HepG2 (cell line): ENCODE data around the gene GSK3A. TPM values are rescaled to one million over a fixed set of nuclear protein-coding genes. Genes with fewer than 3 reads are reported as not detected.
A peak's percentile ranks its signal among the peaks of the same experiment; 100 is the strongest.

Experiments
- AHDC1 ChIP-seq: sonication (generic); formaldehyde crosslinking; IDR thresholded peaks from 2 replicates; pipeline ENCODE4 v1.5.1; 2020; ENCODE audit warnings: mild to moderate bottlenecking, missing genetic modification reagents, borderline replicate concordance
- CENPBD1 ChIP-seq: sonication (generic); formaldehyde crosslinking; IDR thresholded peaks from 2 replicates; pipeline ENCODE4 v1.8.0; 2022; ENCODE audit warnings: missing genetic modification reagents, low read depth, mild to moderate bottlenecking, borderline replicate concordance
- HMGXB3 ChIP-seq: sonication (generic); formaldehyde crosslinking; IDR thresholded peaks from 2 replicates; pipeline ENCODE4 v1.4.0; 2020; ENCODE audit warnings: missing genetic modification reagents, borderline replicate concordance
- HNF4G ChIP-seq, 2 experiments: sonication (generic) in 1 of 2; formaldehyde crosslinking in 1 of 2; IDR thresholded peaks; 2 replicates each; pipeline versions ENCODE4 v1.4.0 to v1.6.1; 2011 to 2020; ENCODE audit warnings: borderline replicate concordance in 2 of 2, low read depth in 2 of 2, mild to moderate bottlenecking in 2 of 2, low read length in 1 of 2, missing genetic modification reagents in 1 of 2, moderate library complexity in 1 of 2
- HNRNPUL1 ChIP-seq: fragments of 200-400 bp; formaldehyde crosslinking; IDR thresholded peaks from 2 replicates; pipeline ENCODE4 v1.6.1; 2017; ENCODE audit warnings: low read depth, mild to moderate bottlenecking, low read length, moderate library complexity
- JARID2 ChIP-seq: sonication (generic); formaldehyde crosslinking; IDR thresholded peaks from 2 replicates; pipeline ENCODE4 v1.8.1; 2023; ENCODE audit warnings: missing genetic modification reagents, inconsistent platforms; ENCODE audit not compliant: insufficient replicate concordance
- PRPF4 ChIP-seq: fragments of 200-400 bp; formaldehyde crosslinking; IDR thresholded peaks from 2 replicates; pipeline ENCODE4 v1.6.1; 2016; ENCODE audit warnings: low read length, low read depth; ENCODE audit not compliant: poor library complexity, severe bottlenecking
- SOX13 ChIP-seq, 3 experiments: fragments of 450-650 bp in 1 of 3; sonication (generic) in 1 of 3; formaldehyde crosslinking in 1 of 3; IDR thresholded peaks in 2 of 3; conservative IDR thresholded peaks in 1 of 3; 2 replicates each; pipeline versions ENCODE4 v1.5.0 to v1.6.1; 2016 to 2020; ENCODE audit warnings: antibody characterized with exemption in 1 of 3, mild to moderate bottlenecking in 1 of 3, missing compliant biosample characterization in 1 of 3, missing genetic modification reagents in 1 of 3, moderate library complexity in 1 of 3
- ZBTB7B ChIP-seq: sonication (generic); formaldehyde crosslinking; IDR thresholded peaks from 2 replicates; pipeline ENCODE4 v1.4.0; 2020; ENCODE audit warnings: missing genetic modification reagents
- ZNF280D ChIP-seq: sonication (generic); formaldehyde crosslinking; IDR thresholded peaks from 2 replicates; pipeline ENCODE4 v1.5.1; 2020; ENCODE audit warnings: mild to moderate bottlenecking, missing genetic modification reagents
- ZNF3 ChIP-seq: IDR thresholded peaks from 2 replicates; pipeline ENCODE4 v1.7.0; 2017; ENCODE audit warnings: inconsistent platforms
- ZNF431 ChIP-seq: sonication (generic); formaldehyde crosslinking; IDR thresholded peaks from 2 replicates; pipeline ENCODE4 v1.9.0; 2022; ENCODE audit warnings: missing genetic modification reagents, low read depth, mild to moderate bottlenecking, borderline replicate concordance
- polyA plus RNA-seq, 8 experiments: library from polyadenylated mRNA; depleted of rRNA in 3 of 8; stranded (reverse) in 7 of 8; unstranded in 1 of 8; fragments of >200 nt; fragmentation: Illumina TruSeq in 4 of 8; extraction: Trizol in 4 of 8; gene quantifications; 2 replicates each; pipeline versions ENCODE4 v1.2.1 to v1.2.3, GENCODE V29; 2011 to 2016; ENCODE audit warnings: low read depth in 4 of 8, missing spikeins in 1 of 8, mixed read lengths in 1 of 8; ENCODE audit not compliant: insufficient read depth in 1 of 8
- total RNA-seq, 5 experiments: library from RNA; depleted of rRNA; stranded (reverse); fragments of >200 nt; fragmentation: Illumina TruSeq; extraction: Trizol; gene quantifications; 2 replicates each; pipeline ENCODE4 v1.2.3, GENCODE V29; 2016; ENCODE audit warnings: low read depth in 1 of 5

Gene GSK3A
- total and polyA plus RNA-seq, 2 of the 13 experiments (the other 11 are each of a cell fraction or from before 2014, with no cell fraction given) = 16.9 to 52.5 TPM

- TF ChIP-seq SOX13 (IDR thresholded peaks at IDR 0.05) (no peak), SOX13 (CRISPR knock-in tag; conservative IDR thresholded peaks at IDR 0.05 in 1 of 2, IDR thresholded peaks at IDR 0.05 in 1 of 2) (no peak), JARID2 (CRISPR knock-in tag) (no peak), CENPBD1 (CRISPR knock-in tag) (no peak), ZNF280D (CRISPR knock-in tag) (no peak), PRPF4 (no peak), HMGXB3 (no peak), ZBTB7B (CRISPR knock-in tag) (no peak), HNRNPUL1 (no peak), ZNF431 (CRISPR knock-in tag) (no peak), HNF4G (IDR thresholded peaks at IDR 0.05; ENCODE audit: borderline replicate concordance, low read depth, low read length) (0 out of 2 replicates have a peak, but pooled peaks have one; percentile 3), HNF4G (CRISPR knock-in tag; IDR thresholded peaks at IDR 0.05; ENCODE audit: borderline replicate concordance, low read depth) (no peak), AHDC1 (CRISPR knock-in tag) (no peak), ZNF3 (CRISPR knock-in tag) (no peak)
Measured at GRCh38 chr19:42254850-42255765, 12.7 kb upstream of the GSK3A start, which contains the start of gene ERF (continued).
